ENCODE results near the gene CFAP97.

GRCh38 chr4:185142564-185142911 is 61.3 kb downstream of the CFAP97 start:
- TF ChIP-seq CTCF (IDR thresholded peaks at IDR 0.05; ENCODE audit: insufficient read depth, low read length, poor library complexity, severe bottlenecking) (no peak), EZH2phosphoT487 (conservative IDR thresholded peaks at IDR 0.05; ENCODE audit: low read length) (no peak)

Data from SU-DHL-6 (cell line).